ENCODE measurements around the gene B4GALT2. TPM values are rescaled to one million over a fixed set of nuclear protein-coding genes. Genes with fewer than 3 reads are reported as not detected.

B4GALT2 gene
- total RNA-seq, 1 experiment from 2014 or later: 70.9 TPM

GRCh38 chr1:44035726-44036408 lies 56.9 kb downstream of the B4GALT2 start:
- H3K4me1 Mint-ChIP-seq: peaks cover 27 to 28% of the 10 kb centered on the region in 2 experiments
- Histone ChIP-seq H3K79me2 (ENCODE audit: insufficient read depth, low read length) (no peaks in the 10 kb centered on the region), H4K8ac (replicated peaks; ENCODE audit: insufficient read length, low read depth, low read length) (no peak overlapping the region), H4K20me1 (ENCODE audit: control insufficient read depth, insufficient read depth, insufficient read length) (no peaks in the 10 kb centered on the region), H3K4ac (ENCODE audit: low read depth, low read length) (no peak overlapping the region), H2BK5ac (ENCODE audit: insufficient read length, low read length) (no peak overlapping the region), H3K18ac (ENCODE audit: insufficient read length, low read depth, low read length) (no peak overlapping the region), H3T11ph (ENCODE audit: low read length) (no peak overlapping the region), H2BK15ac (ENCODE audit: low read depth, low read length) (no peak overlapping the region), H3K27me3 (ENCODE audit: insufficient read depth, low read length) (no peaks in the 10 kb centered on the region), H3K56ac (ENCODE audit: insufficient read length, low read depth, low read length) (no peak overlapping the region), H4K91ac (ENCODE audit: insufficient read length, low read depth, low read length) (no peak overlapping the region), H3K23ac (ENCODE audit: insufficient read length, low read depth, low read length) (no peak overlapping the region), H2BK12ac (ENCODE audit: insufficient read length, low read depth, low read length) (no peak overlapping the region), H3K27ac (ENCODE audit: insufficient read length, low read depth, low read length) (no peak overlapping the region), H3K23me2 (ENCODE audit: insufficient read length, low read depth, low read length, poor library complexity, severe bottlenecking) (no peaks in the 10 kb centered on the region), H3K9ac (ENCODE audit: extremely low read depth, insufficient read length, low read length) (no peak overlapping the region), H3K9me3 (ENCODE audit: control insufficient read depth, low read depth, low read length) (no peaks in the 10 kb centered on the region), H2AK5ac (ENCODE audit: insufficient read length, low read length) (no peak overlapping the region), H4K5ac (ENCODE audit: insufficient read length, low read depth, low read length) (no peak overlapping the region), H3K4me2 (ENCODE audit: insufficient read depth, insufficient read length, low read length) (no peak overlapping the region), H2AFZ (ENCODE audit: low read length) (no peak overlapping the region), H2BK20ac (ENCODE audit: low read depth, low read length, poor library complexity, severe bottlenecking) (no peak overlapping the region), H3K14ac (ENCODE audit: insufficient read depth, low read length) (no peak overlapping the region), H3K79me1 (ENCODE audit: insufficient read depth, low read depth, low read length, poor library complexity, severe bottlenecking) (no peaks in the 10 kb centered on the region), H2BK120ac (ENCODE audit: low read depth, low read length, poor library complexity, severe bottlenecking) (no peak overlapping the region), H3K4me1 (ENCODE audit: insufficient read depth, low read length) (peaks cover 6% of the 10 kb centered on the region; the same call in 1 of the 2 replicates)
- no peaks in the 10 kb centered on the region for H3K9me3 Mint-ChIP-seq
- H3K27ac Mint-ChIP-seq: peak overlapping the region in 1 of 3 experiments; percentile 24; a peak in 1 of 7 replicates
- peak; percentile 39 for DNase-seq
- no peak overlapping the region for H3K4me3 Mint-ChIP-seq
- no peaks in the 10 kb centered on the region; a peak in 1 of 7 replicates for H3K36me3 Mint-ChIP-seq (ENCODE audit: insufficient read depth in 1 of 3, low read depth in 3 of 3)
- TF ChIP-seq CTCF (conservative IDR thresholded peaks at IDR 0.05): peak; percentile 33; the same call in 2 of the 3 replicates
- H3K27me3 Mint-ChIP-seq (ENCODE audit: low read depth): peaks cover 10% of the 10 kb centered on the region
- WGBS (ENCODE audit: extremely low coverage, insufficient read length, low lambda C conversion rate): no CpG with 5 or more reads among the region's 8 CpGs
